WTC11 (cell line): ENCODE results near the gene FGFR1OP2. TPM values are rescaled to one million over a fixed set of nuclear protein-coding genes. Genes with fewer than 3 reads are reported as not detected.
"Not testable (repeated sequence)": the region's sequence is repeated elsewhere in the genome, so short reads cannot be mapped to it uniquely, and the experiment has no call there.

Source experiments
- ATAC-seq: fragments of 200-7000 bp; cut with Tn5 transposase; 2 replicates; pipeline ENCODE4 v1.10.0; 2021; ENCODE audit warnings: mild to moderate bottlenecking, moderate library complexity
- CTCF ChIA-PET: fragments of 300-600 bp; sonication (Branson Sonifier 250); formaldehyde crosslinking; loops from one replicate; lab custom pipeline; 2021; ENCODE audit warnings: antibody characterized with exemption; lab: Charles Lee
- POLR2A ChIA-PET: fragments of 350-600 bp; sonication (Branson Sonifier 250); formaldehyde crosslinking; loops from one replicate; lab custom pipeline; 2021; ENCODE audit warnings: antibody characterized with exemption; lab: Charles Lee
- DNase-seq: peaks from one replicate; pipeline ENCODE4 v3.0.0; 2021; ENCODE audit warnings: low spot score
- H3K27ac Mint-ChIP-seq: 2 replicates; pipeline ENCODE4 v1.8.0; 2021; ENCODE audit warnings: mixed read lengths
- H3K27me3 Mint-ChIP-seq: 2 replicates; pipeline ENCODE4 v1.8.0; 2021; ENCODE audit warnings: low read depth, mild to moderate bottlenecking, moderate library complexity, mixed read lengths
- H3K36me3 Mint-ChIP-seq: 2 replicates; pipeline ENCODE4 v1.8.0; 2021; ENCODE audit warnings: mixed read lengths
- H3K4me1 Mint-ChIP-seq: 2 replicates; pipeline ENCODE4 v1.8.0; 2022; ENCODE audit warnings: mixed read lengths
- H3K4me3 Mint-ChIP-seq: 2 replicates; pipeline ENCODE4 v1.8.0; 2021; ENCODE audit warnings: mild to moderate bottlenecking, moderate library complexity, mixed read lengths
- H3K9me3 Mint-ChIP-seq: 2 replicates; pipeline ENCODE4 v1.8.0; 2021; ENCODE audit warnings: mixed read lengths
- EMX1 ChIP-seq: fragments of 250-450 bp; sonication (Bioruptor Pico); IDR thresholded peaks from 2 replicates; pipeline ENCODE4 v1.8.0; 2021; ENCODE audit warnings: mild to moderate bottlenecking
- GRHL2 ChIP-seq: fragments of 250-450 bp; sonication (Bioruptor Pico); IDR thresholded peaks from 2 replicates; pipeline ENCODE4 v1.8.0; 2022; ENCODE audit warnings: mild to moderate bottlenecking, moderate library complexity; ENCODE audit not compliant: insufficient replicate concordance, severe bottlenecking
- NFYB ChIP-seq: sonication (generic); formaldehyde crosslinking; conservative IDR thresholded peaks from 2 replicates; pipeline ENCODE4 v1.8.0; 2022; ENCODE audit warnings: low read depth, missing genetic modification reagents
- NR2C2 ChIP-seq: sonication (generic); formaldehyde crosslinking; IDR thresholded peaks from 2 replicates; pipeline ENCODE4 v1.8.0; 2022; ENCODE audit warnings: mild to moderate bottlenecking, missing genetic modification reagents
- PRRX2 ChIP-seq: fragments of 250-450 bp; sonication (Bioruptor Pico); IDR thresholded peaks from 2 replicates; pipeline ENCODE4 v1.8.0; 2021; ENCODE audit warnings: mild to moderate bottlenecking
- ZNF263 ChIP-seq: sonication (generic); formaldehyde crosslinking; IDR thresholded peaks from 2 replicates; pipeline ENCODE4 v1.8.1; 2022; ENCODE audit warnings: low read depth, mild to moderate bottlenecking, moderate library complexity, missing genetic modification reagents
- total RNA-seq: library from RNA; stranded (reverse); gene quantifications from 3 replicates; pipeline ENCODE4 v1.2.3, GENCODE V29; 2021
- TF ChIP-seq, protein P1 (sequence below): sonication (generic); formaldehyde crosslinking; IDR thresholded peaks from 2 replicates; pipeline ENCODE4 v1.8.1; 2022; ENCODE audit warnings: low read depth, mild to moderate bottlenecking, moderate library complexity, missing genetic modification reagents, borderline replicate concordance
- TF ChIP-seq, protein P2 (sequence below): fragments of 250-450 bp; sonication (Bioruptor Pico); IDR thresholded peaks from 2 replicates; pipeline ENCODE4 v2.1.2; 2022; ENCODE audit warnings: mild to moderate bottlenecking, moderate library complexity
- TF ChIP-seq, protein P3 (sequence below): sonication (generic); formaldehyde crosslinking; IDR thresholded peaks from 2 replicates; pipeline ENCODE4 v1.8.1; 2022; ENCODE audit warnings: mild to moderate bottlenecking, moderate library complexity, missing genetic modification reagents
- TF ChIP-seq, protein P4 (sequence below): fragments of 200-600 bp; IDR thresholded peaks from 2 replicates; pipeline ENCODE4 v1.8.0; 2022; ENCODE audit warnings: antibody characterized with exemption
- TF ChIP-seq, protein P5 (sequence below): sonication (generic); formaldehyde crosslinking; IDR thresholded peaks from 2 replicates; pipeline ENCODE4 v1.8.0; 2023; ENCODE audit warnings: missing genetic modification reagents, mild to moderate bottlenecking, borderline replicate concordance
- TF ChIP-seq, protein P6 (sequence below): sonication (generic); formaldehyde crosslinking; IDR thresholded peaks from 2 replicates; pipeline ENCODE4 v1.8.1; 2023; ENCODE audit warnings: mild to moderate bottlenecking, missing genetic modification reagents

Gene FGFR1OP2
- total RNA-seq, 1 experiment from 2014 or later, result 28.9 TPM

DNA sequence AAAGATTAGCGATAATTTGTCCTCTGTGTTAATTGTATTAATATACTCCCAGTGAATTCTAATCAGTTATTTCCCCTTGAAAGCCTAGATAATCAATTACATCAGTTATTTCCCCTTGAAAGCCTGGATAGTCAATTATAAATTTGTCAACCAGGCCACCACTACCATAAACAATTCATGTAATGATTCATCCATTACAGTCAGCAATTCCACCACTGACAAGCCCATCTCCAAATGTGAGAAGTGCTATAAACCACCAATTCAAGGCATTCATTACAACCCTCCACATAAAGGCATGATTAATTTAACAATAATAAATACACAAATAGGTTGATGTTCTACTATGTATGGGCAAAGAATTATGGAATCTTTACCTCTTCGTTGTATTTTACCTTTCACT lies 41.4 kb upstream of the FGFR1OP2 start:
- H3K4me3 Mint-ChIP-seq, result no peak overlapping the region

DNA sequence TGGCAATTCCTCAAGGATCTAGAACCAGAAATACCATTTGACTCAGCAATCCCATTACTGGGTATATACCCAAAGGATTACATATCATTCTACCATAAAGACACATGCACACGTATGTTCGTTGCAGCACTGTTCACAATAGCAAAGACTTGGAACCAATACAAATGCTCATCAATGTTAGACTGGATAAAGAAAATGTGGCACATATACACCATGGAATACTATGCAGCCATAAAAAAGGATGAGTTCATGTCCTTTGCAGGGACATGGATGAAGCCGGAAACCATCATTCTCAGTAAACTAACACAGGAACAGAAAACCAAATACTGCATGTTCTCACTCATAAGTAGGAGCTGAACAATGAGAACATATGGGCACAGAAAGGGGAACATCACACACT lies 34.9 kb upstream of the FGFR1OP2 start:
- H3K27ac Mint-ChIP-seq, DNase-seq, ATAC-seq, H3K4me3 Mint-ChIP-seq, H3K4me1 Mint-ChIP-seq, H3K27me3 Mint-ChIP-seq, POLR2A ChIA-PET: not testable (repeated sequence)
- peaks cover 62% of the 10 kb centered on the region for H3K36me3 Mint-ChIP-seq
- peaks cover 12% of the 10 kb centered on the region for H3K9me3 Mint-ChIP-seq
- CTCF ChIA-PET, result interaction anchor here (1.2 kb wide), 1 partner anchor 103 kb away, joined by 7 read pairs; no protein-coding TSS in a partner anchor

More for the DNA sequence above, 41.4 kb upstream of the FGFR1OP2 start:
- Mint-ChIP-seq H3K4me1 (no peaks in the 10 kb centered on the region), H3K9me3 (no peaks in the 10 kb centered on the region), H3K27me3 (no peaks in the 10 kb centered on the region), H3K36me3 (peaks cover 19% of the 10 kb centered on the region), H3K27ac (no peak overlapping the region)
- CTCF ChIA-PET, result interaction anchor here (4.0 kb wide), 1 partner anchor 12 kb away, joined by 12 read pairs; no protein-coding TSS in a partner anchor
- TF ChIP-seq, protein P1, sequence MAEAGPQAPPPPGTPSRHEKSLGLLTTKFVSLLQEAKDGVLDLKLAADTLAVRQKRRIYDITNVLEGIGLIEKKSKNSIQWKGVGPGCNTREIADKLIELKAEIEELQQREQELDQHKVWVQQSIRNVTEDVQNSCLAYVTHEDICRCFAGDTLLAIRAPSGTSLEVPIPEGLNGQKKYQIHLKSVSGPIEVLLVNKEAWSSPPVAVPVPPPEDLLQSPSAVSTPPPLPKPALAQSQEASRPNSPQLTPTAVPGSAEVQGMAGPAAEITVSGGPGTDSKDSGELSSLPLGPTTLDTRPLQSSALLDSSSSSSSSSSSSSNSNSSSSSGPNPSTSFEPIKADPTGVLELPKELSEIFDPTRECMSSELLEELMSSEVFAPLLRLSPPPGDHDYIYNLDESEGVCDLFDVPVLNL (CRISPR knock-in tag), result no peak
- TF ChIP-seq, protein P2, sequence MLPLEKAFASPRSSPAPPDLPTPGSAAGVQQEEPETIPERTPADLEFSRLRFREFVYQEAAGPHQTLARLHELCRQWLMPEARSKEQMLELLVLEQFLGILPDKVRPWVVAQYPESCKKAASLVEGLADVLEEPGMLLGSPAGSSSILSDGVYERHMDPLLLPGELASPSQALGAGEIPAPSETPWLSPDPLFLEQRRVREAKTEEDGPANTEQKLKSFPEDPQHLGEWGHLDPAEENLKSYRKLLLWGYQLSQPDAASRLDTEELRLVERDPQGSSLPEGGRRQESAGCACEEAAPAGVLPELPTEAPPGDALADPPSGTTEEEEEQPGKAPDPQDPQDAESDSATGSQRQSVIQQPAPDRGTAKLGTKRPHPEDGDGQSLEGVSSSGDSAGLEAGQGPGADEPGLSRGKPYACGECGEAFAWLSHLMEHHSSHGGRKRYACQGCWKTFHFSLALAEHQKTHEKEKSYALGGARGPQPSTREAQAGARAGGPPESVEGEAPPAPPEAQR (CRISPR knock-in tag), result no peak
- TF ChIP-seq NFYB (CRISPR knock-in tag) (no peak), NR2C2 (CRISPR knock-in tag) (no peak), EMX1 (no peak), PRRX2 (CRISPR knock-in tag) (no peak), ZNF263 (CRISPR knock-in tag) (no peak), GRHL2 (CRISPR knock-in tag) (no peak)
- TF ChIP-seq, protein P3, sequence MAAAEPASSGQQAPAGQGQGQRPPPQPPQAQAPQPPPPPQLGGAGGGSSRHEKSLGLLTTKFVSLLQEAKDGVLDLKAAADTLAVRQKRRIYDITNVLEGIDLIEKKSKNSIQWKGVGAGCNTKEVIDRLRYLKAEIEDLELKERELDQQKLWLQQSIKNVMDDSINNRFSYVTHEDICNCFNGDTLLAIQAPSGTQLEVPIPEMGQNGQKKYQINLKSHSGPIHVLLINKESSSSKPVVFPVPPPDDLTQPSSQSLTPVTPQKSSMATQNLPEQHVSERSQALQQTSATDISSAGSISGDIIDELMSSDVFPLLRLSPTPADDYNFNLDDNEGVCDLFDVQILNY (CRISPR knock-in tag), result no peak
- TF ChIP-seq, protein P4, sequence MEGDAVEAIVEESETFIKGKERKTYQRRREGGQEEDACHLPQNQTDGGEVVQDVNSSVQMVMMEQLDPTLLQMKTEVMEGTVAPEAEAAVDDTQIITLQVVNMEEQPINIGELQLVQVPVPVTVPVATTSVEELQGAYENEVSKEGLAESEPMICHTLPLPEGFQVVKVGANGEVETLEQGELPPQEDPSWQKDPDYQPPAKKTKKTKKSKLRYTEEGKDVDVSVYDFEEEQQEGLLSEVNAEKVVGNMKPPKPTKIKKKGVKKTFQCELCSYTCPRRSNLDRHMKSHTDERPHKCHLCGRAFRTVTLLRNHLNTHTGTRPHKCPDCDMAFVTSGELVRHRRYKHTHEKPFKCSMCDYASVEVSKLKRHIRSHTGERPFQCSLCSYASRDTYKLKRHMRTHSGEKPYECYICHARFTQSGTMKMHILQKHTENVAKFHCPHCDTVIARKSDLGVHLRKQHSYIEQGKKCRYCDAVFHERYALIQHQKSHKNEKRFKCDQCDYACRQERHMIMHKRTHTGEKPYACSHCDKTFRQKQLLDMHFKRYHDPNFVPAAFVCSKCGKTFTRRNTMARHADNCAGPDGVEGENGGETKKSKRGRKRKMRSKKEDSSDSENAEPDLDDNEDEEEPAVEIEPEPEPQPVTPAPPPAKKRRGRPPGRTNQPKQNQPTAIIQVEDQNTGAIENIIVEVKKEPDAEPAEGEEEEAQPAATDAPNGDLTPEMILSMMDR, result no peak
- TF ChIP-seq, protein P5, sequence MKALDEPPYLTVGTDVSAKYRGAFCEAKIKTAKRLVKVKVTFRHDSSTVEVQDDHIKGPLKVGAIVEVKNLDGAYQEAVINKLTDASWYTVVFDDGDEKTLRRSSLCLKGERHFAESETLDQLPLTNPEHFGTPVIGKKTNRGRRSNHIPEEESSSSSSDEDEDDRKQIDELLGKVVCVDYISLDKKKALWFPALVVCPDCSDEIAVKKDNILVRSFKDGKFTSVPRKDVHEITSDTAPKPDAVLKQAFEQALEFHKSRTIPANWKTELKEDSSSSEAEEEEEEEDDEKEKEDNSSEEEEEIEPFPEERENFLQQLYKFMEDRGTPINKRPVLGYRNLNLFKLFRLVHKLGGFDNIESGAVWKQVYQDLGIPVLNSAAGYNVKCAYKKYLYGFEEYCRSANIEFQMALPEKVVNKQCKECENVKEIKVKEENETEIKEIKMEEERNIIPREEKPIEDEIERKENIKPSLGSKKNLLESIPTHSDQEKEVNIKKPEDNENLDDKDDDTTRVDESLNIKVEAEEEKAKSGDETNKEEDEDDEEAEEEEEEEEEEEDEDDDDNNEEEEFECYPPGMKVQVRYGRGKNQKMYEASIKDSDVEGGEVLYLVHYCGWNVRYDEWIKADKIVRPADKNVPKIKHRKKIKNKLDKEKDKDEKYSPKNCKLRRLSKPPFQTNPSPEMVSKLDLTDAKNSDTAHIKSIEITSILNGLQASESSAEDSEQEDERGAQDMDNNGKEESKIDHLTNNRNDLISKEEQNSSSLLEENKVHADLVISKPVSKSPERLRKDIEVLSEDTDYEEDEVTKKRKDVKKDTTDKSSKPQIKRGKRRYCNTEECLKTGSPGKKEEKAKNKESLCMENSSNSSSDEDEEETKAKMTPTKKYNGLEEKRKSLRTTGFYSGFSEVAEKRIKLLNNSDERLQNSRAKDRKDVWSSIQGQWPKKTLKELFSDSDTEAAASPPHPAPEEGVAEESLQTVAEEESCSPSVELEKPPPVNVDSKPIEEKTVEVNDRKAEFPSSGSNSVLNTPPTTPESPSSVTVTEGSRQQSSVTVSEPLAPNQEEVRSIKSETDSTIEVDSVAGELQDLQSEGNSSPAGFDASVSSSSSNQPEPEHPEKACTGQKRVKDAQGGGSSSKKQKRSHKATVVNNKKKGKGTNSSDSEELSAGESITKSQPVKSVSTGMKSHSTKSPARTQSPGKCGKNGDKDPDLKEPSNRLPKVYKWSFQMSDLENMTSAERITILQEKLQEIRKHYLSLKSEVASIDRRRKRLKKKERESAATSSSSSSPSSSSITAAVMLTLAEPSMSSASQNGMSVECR, result no peak
- TF ChIP-seq, protein P6, sequence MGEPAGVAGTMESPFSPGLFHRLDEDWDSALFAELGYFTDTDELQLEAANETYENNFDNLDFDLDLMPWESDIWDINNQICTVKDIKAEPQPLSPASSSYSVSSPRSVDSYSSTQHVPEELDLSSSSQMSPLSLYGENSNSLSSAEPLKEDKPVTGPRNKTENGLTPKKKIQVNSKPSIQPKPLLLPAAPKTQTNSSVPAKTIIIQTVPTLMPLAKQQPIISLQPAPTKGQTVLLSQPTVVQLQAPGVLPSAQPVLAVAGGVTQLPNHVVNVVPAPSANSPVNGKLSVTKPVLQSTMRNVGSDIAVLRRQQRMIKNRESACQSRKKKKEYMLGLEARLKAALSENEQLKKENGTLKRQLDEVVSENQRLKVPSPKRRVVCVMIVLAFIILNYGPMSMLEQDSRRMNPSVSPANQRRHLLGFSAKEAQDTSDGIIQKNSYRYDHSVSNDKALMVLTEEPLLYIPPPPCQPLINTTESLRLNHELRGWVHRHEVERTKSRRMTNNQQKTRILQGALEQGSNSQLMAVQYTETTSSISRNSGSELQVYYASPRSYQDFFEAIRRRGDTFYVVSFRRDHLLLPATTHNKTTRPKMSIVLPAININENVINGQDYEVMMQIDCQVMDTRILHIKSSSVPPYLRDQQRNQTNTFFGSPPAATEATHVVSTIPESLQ, result no peak
- ATAC-seq (no peak), DNase-seq (no peak)
- POLR2A ChIA-PET, result no interaction called here
